Measurements from ENCODE around the gene MAPKAP1.

- TF ChIP-seq CTCF (IDR thresholded peaks at IDR 0.05) (no peak), POLR2A (IDR thresholded peaks at IDR 0.05) (no peak), EP300 (IDR thresholded peaks at IDR 0.05) (no peak), POLR2AphosphoS5 (IDR thresholded peaks at IDR 0.05) (no peak)
Observed at GRCh38 chr9:125691869-125692268, 15.1 kb downstream of the MAPKAP1 start.

Data from gastroesophageal sphincter (tissue), 3 donors.